Endothelial cell of umbilical vein (primary cell): ENCODE data around the gene DOP1B. TPM values are rescaled to one million over a fixed set of nuclear protein-coding genes. Genes with fewer than 3 reads are reported as not detected.

ENCODE experiments used
- BruUV-seq: library from RNA; stranded (reverse); fragments of 400-500 nt; replicated peaks from 2 replicates; lab custom pipeline; 2021; lab: Mats Ljungman, UMichigan
- CTCF ChIA-PET: fragments of 300-600, 350-600 bp; sonication (Branson Sonifier 250); formaldehyde crosslinking; loops from one replicate; lab custom pipeline; 2021; ENCODE audit warnings: antibody characterized with exemption, inconsistent platforms; lab: Charles Lee
- POLR2A ChIA-PET: fragments of 300-600, 350-600 bp; sonication (Branson Sonifier 250); formaldehyde crosslinking; loops from one replicate; lab custom pipeline; 2021; ENCODE audit warnings: antibody characterized with exemption, inconsistent platforms; lab: Charles Lee
- DNase-seq: peaks from one replicate; pipeline ENCODE4 v3.0.0-alpha.2; 2011; ENCODE audit warnings: low read depth, low spot score
- FAIRE-seq: peaks from 2 replicates; lab custom pipeline; 2011; peaks lifted over from hg19 to GRCh38; lab: Jason Lieb, UNC
- H2AFZ ChIP-seq: 2 replicates; pipeline ENCODE4 v1.6.0; 2012; ENCODE audit warnings: low read depth, low read length, control low read depth, inconsistent platforms
- H3K27ac ChIP-seq: 2 replicates; pipeline ENCODE4 v1.5.1; 2011; ENCODE audit warnings: low read depth, mild to moderate bottlenecking, control low read depth, low read length, moderate library complexity; ENCODE audit not compliant: insufficient read depth
- H3K27me3 ChIP-seq, 2 experiments: 2 replicates each; pipeline versions ENCODE4 v1.6.0 to v1.6.1; 2011; ENCODE audit warnings: low read length in 2 of 2, mixed read lengths in 1 of 2; ENCODE audit not compliant: control insufficient read depth in 2 of 2, insufficient read depth in 2 of 2
- H3K36me3 ChIP-seq, 2 experiments: 2 replicates in 1 of 2; 3 replicates in 1 of 2; pipeline ENCODE4 v1.5.1; 2011; ENCODE audit warnings: low read length in 2 of 2, mild to moderate bottlenecking in 1 of 2, moderate library complexity in 1 of 2; ENCODE audit not compliant: control insufficient read depth in 2 of 2, insufficient read depth in 2 of 2; ENCODE audit errors: extremely low read depth in 1 of 2
- H3K4me1 ChIP-seq: 3 replicates; pipeline ENCODE4 v1.5.1; 2011; ENCODE audit warnings: mild to moderate bottlenecking, low read length; ENCODE audit not compliant: control insufficient read depth, insufficient read depth; ENCODE audit errors: extremely low read depth
- H3K4me2 ChIP-seq: 2 replicates; pipeline ENCODE4 v1.6.1; 2011; ENCODE audit warnings: low read length, control low read depth, mixed read lengths; ENCODE audit not compliant: insufficient read depth
- H3K4me3 ChIP-seq, 3 experiments: fragments of 200-600 bp in 1 of 3; sonication (generic), shearing (Covaris generic) in 1 of 3; replicated peaks in 1 of 3; 2 replicates each; pipeline ENCODE4 v1.5.1; 2011 to 2016; ENCODE audit warnings: control low read depth in 3 of 3, low read length in 3 of 3, mild to moderate bottlenecking in 2 of 3, inconsistent platforms in 1 of 3, low read depth in 1 of 3, moderate library complexity in 1 of 3; ENCODE audit not compliant: insufficient read depth in 1 of 3
- H3K79me2 ChIP-seq: 2 replicates; pipeline ENCODE4 v1.6.0; 2012; ENCODE audit warnings: low read length, inconsistent platforms; ENCODE audit not compliant: control insufficient read depth, insufficient read depth
- H3K9ac ChIP-seq: replicated peaks from 2 replicates; pipeline ENCODE3; 2011; ENCODE audit warnings: low read length, control low read depth; ENCODE audit not compliant: insufficient read depth; ENCODE audit errors: extremely low read depth
- H3K9me1 ChIP-seq: replicated peaks from 3 replicates; pipeline ENCODE4 v1.6.0; 2011; ENCODE audit warnings: mild to moderate bottlenecking, low read length; ENCODE audit not compliant: control insufficient read depth, insufficient read depth; ENCODE audit errors: extremely low read depth
- H3K9me3 ChIP-seq: replicated peaks from 2 replicates; pipeline ENCODE4 v1.5.1; 2012; ENCODE audit warnings: low read length, inconsistent platforms; ENCODE audit not compliant: control insufficient read depth, insufficient read depth
- H4K20me1 ChIP-seq: replicated peaks from 2 replicates; pipeline ENCODE3; 2011; ENCODE audit warnings: mild to moderate bottlenecking, low read length; ENCODE audit not compliant: control insufficient read depth, insufficient read depth; ENCODE audit errors: extremely low read depth
- CTCF ChIP-seq, 2 donors: IDR thresholded peaks; 1 replicate in 1 of 2; 2 replicates in 1 of 2; pipeline ENCODE4 v1.5.1; 2011; ENCODE audit warnings: low read length in 2 of 2, mild to moderate bottlenecking in 2 of 2, moderate library complexity in 2 of 2, control low read depth in 1 of 2, inconsistent platforms in 1 of 2, low read depth in 1 of 2; ENCODE audit not compliant: insufficient read depth in 1 of 2; ENCODE audit errors: extremely low read depth in 1 of 2
- EZH2 ChIP-seq: IDR thresholded peaks from 2 replicates; pipeline ENCODE4 v1.6.1; 2012; ENCODE audit warnings: borderline replicate concordance, low read depth, mild to moderate bottlenecking, moderate library complexity, low read length, inconsistent platforms; ENCODE audit not compliant: severe bottlenecking
- FOS ChIP-seq: IDR thresholded peaks from 2 replicates; pipeline ENCODE4 v1.6.1; 2011; ENCODE audit warnings: mild to moderate bottlenecking, low read length, moderate library complexity, borderline replicate concordance; ENCODE audit not compliant: insufficient read depth
- GATA2 ChIP-seq: IDR thresholded peaks from 2 replicates; pipeline ENCODE4 v1.7.0; 2011; ENCODE audit warnings: low read depth, mild to moderate bottlenecking, moderate library complexity, mixed read lengths, low read length; ENCODE audit not compliant: insufficient read length, insufficient read depth
- JUN ChIP-seq: IDR thresholded peaks from 2 replicates; pipeline ENCODE4 v1.6.1; 2011; ENCODE audit warnings: borderline replicate concordance, low read depth; ENCODE audit not compliant: insufficient read length, insufficient read depth
- MAX ChIP-seq: IDR thresholded peaks from 2 replicates; pipeline ENCODE4 v1.6.1; 2011; ENCODE audit not compliant: insufficient read depth, insufficient read length
- MYC ChIP-seq: IDR thresholded peaks from one replicate; pipeline ENCODE4 v1.6.1; 2011; ENCODE audit warnings: mild to moderate bottlenecking, low read depth, low read length
- dilution Hi-C: fragments of 300-500 bp; cut with MboI; formaldehyde crosslinking; loops from one replicate; pipeline ENCODE4 v1.15.0; 2019; ENCODE audit warnings: low sequenced_read_pairs; ENCODE audit not compliant: extremely low pct_ligation_motif_present
- intact Hi-C: fragments of 100-400 bp; cut with micrococcal nuclease; formaldehyde crosslinking; loops from one replicate; pipeline ENCODE4 v1.10.0; 2022
- polyA plus RNA-seq, 4 experiments: library from polyadenylated mRNA; depleted of rRNA in 3 of 4; stranded (reverse) in 3 of 4; unstranded in 1 of 4; fragments of >200 nt; gene quantifications; 2 replicates each; pipeline versions ENCODE4 v1.2.1 to v1.2.3, GENCODE V29; 2011 to 2012; ENCODE audit warnings: missing spikeins in 1 of 4
- total RNA-seq: library from RNA; stranded (reverse); gene quantifications from 2 replicates; pipeline ENCODE4 v1.2.3, GENCODE V29; 2021

DOP1B gene
- total and polyA plus RNA-seq, 2 donors (not counting 3 experiments of a cell fraction or from before 2014, with no cell fraction given) = 3.7 to 9.9 TPM

- Histone ChIP-seq H3K79me2 (no peaks in the 10 kb centered on the region), H3K9me3 (no peaks in the 10 kb centered on the region), H3K4me1 (no peaks in the 10 kb centered on the region), H3K9ac (no peak overlapping the region), H3K4me2 (no peak overlapping the region), H3K9me1 (no peaks in the 10 kb centered on the region), H4K20me1 (no peaks in the 10 kb centered on the region), H3K4me3 (no peak overlapping the region), H3K36me3 (no peaks in the 10 kb centered on the region), H3K27ac (no peak overlapping the region), H2AFZ (no peak overlapping the region), H3K27me3 (no peaks in the 10 kb centered on the region)
- ChIA-PET CTCF (no interaction called here), POLR2A (no interaction called here)
- intact Hi-C loops = no loop called here
- dilution Hi-C loops = no loop called here
- DNase-seq (no peak), FAIRE-seq (no peak)
- TF ChIP-seq EZH2 = no peak
- no peak for TF ChIP-seq GATA2
- no peak for TF ChIP-seq CTCF (IDR thresholded peaks at IDR 0.05; ENCODE audit: extremely low read depth in 1 of 2, insufficient read depth in 1 of 2, low read depth in 1 of 2, low read length in 2 of 2)
- BruUV-seq = no TSS peak
These were observed 37.4 kb downstream of the DOP1B start for GRCh38 chr21:36194024-36194423.

- no peaks in the 10 kb centered on the region for H3K36me3 ChIP-seq
- no peak overlapping the region for H3K4me2 ChIP-seq
- ChIA-PET POLR2A (no interaction called here), CTCF (interaction anchor here (1.1 kb wide), 1 partner anchor 9 kb away, joined by 5 read pairs; no protein-coding TSS in a partner anchor)
- H3K27me3 ChIP-seq = no peaks in the 10 kb centered on the region
- DNase-seq = no peak
- intact Hi-C loops = no loop called here
- H3K4me3 ChIP-seq = no peak overlapping the region
- dilution Hi-C loops = no loop called here
- no peaks in the 10 kb centered on the region for H3K9me3 ChIP-seq
- no peaks in the 10 kb centered on the region for H3K4me1 ChIP-seq
- H3K79me2 ChIP-seq = no peaks in the 10 kb centered on the region
- no TSS peak for BruUV-seq
- H2AFZ ChIP-seq = no peak overlapping the region
- H3K9me1 ChIP-seq = no peaks in the 10 kb centered on the region
- H3K9ac ChIP-seq = no peak overlapping the region
- FAIRE-seq = no peak
- no peak for TF ChIP-seq FOS
- no peak for TF ChIP-seq GATA2
- TF ChIP-seq EZH2 = no peak
- TF ChIP-seq JUN = no peak
- no peak for TF ChIP-seq MYC
- no peak for TF ChIP-seq MAX
- no peak overlapping the region for H3K27ac ChIP-seq
- H4K20me1 ChIP-seq = no peaks in the 10 kb centered on the region
These were observed 39.0 kb downstream of the DOP1B start for GRCh38 chr21:36195613-36196012.
